Esophagus muscularis mucosa (tissue), 4 donors: ENCODE measurements around the gene DGKB. TPM values are rescaled to one million over a fixed set of nuclear protein-coding genes. Genes with fewer than 3 reads are reported as not detected.

Experiments
- DNase-seq: peaks from one replicate; pipeline ENCODE4 v3.0.0-alpha.2; 2017; ENCODE audit errors: extremely low spot score
- H3K27ac ChIP-seq, 4 donors: fragments of 200-600 bp; sonication (generic); replicated peaks in 1 of 4; 1 replicate in 3 of 4; 2 replicates in 1 of 4; pipeline ENCODE4 v1.5.1; 2016 to 2019; ENCODE audit warnings: mild to moderate bottlenecking in 1 of 4
- H3K27me3 ChIP-seq, 4 donors: fragments of 200-600 bp; sonication (generic); one replicate each; pipeline versions ENCODE4 v1.5.1 to v1.6.0; 2016 to 2019
- H3K36me3 ChIP-seq, 4 donors: fragments of 200-600 bp; sonication (generic); one replicate each; pipeline ENCODE4 v1.5.1; 2016 to 2019
- H3K4me1 ChIP-seq, 4 donors: fragments of 200-600 bp; sonication (generic); one replicate each; pipeline ENCODE4 v1.5.1; 2016 to 2019
- H3K4me3 ChIP-seq, 4 donors: fragments of 200-600 bp; sonication (generic); 1 replicate in 2 of 4; 2 replicates in 2 of 4; pipeline ENCODE4 v1.5.1; 2016 to 2019; ENCODE audit warnings: mild to moderate bottlenecking in 4 of 4, moderate library complexity in 1 of 4
- H3K9me3 ChIP-seq, 4 donors: fragments of 200-600 bp; sonication (generic); 1 replicate in 3 of 4; 2 replicates in 1 of 4; pipeline ENCODE4 v1.5.1; 2016 to 2019
- EP300 ChIP-seq: sonication (generic); formaldehyde crosslinking; IDR thresholded peaks from one replicate; pipeline ENCODE4 v1.6.1; 2017; ENCODE audit warnings: antibody characterized with exemption
- POLR2A ChIP-seq: fragments of 450-650 bp; IDR thresholded peaks from one replicate; pipeline ENCODE4 v1.6.1; 2017; ENCODE audit warnings: antibody characterized with exemption, moderate library complexity, mild to moderate bottlenecking, low read depth
- POLR2AphosphoS5 ChIP-seq, 2 donors: sonication (generic); formaldehyde crosslinking; IDR thresholded peaks; one replicate each; pipeline ENCODE4 v1.6.1; 2017; ENCODE audit warnings: antibody characterized with exemption in 2 of 2
- WGBS: methylation state at CpG from one replicate; pipeline ENCODE4 v1.1.5; 2018; 5-methylcytosine and 5-hydroxymethylcytosine counted together
- intact Hi-C: fragments of 100-400 bp; cut with DNase I; formaldehyde crosslinking; loops from one replicate; pipeline ENCODE4 v1.15.1; 2023
- total RNA-seq, 4 donors: library from RNA; depleted of rRNA; stranded (reverse); fragments of >200 nt; gene quantifications; one replicate each; pipeline versions ENCODE4 v1.1.0 to v1.2.1, GENCODE V29; 2016
- TF ChIP-seq, protein P1 (sequence below), 3 experiments: fragments of 200-600 bp in 2 of 3; fragments of 450-650 bp in 1 of 3; sonication (generic) in 2 of 3; IDR thresholded peaks; one replicate each; pipeline ENCODE4 v1.5.1; 2017 to 2019; ENCODE audit warnings: antibody characterized with exemption in 3 of 3, mild to moderate bottlenecking in 2 of 3, moderate library complexity in 1 of 3

DGKB gene
- total RNA-seq, 4 donors from 2014 or later, result 10.4 to 18.5 (median 16.0) TPM

- WGBS, result 68% methylated on average over 2 of the region's 2 CpGs
- intact Hi-C loops, result no loop called here
Measured at GRCh38 chr7:14773729-14774271, 128.8 kb downstream of the DGKB start.

GRCh38 chr7:14770614-14771013, 131.9 kb downstream of the DGKB start:
- 98% methylated on average over 2 of the region's 2 CpGs for WGBS
- Histone ChIP-seq H3K36me3 (no peaks in the 10 kb centered on the region), H3K9me3 (no peaks in the 10 kb centered on the region), H3K4me3 (no peak overlapping the region), H3K4me1 (peaks cover 0 to 18% (median 0%) of the 10 kb centered on the region in 4 donors), H3K27ac (no peak overlapping the region), H3K27me3 (no peaks in the 10 kb centered on the region)
- intact Hi-C loops, result no loop called here
- DNase-seq, result no peak
- TF ChIP-seq, protein P1, sequence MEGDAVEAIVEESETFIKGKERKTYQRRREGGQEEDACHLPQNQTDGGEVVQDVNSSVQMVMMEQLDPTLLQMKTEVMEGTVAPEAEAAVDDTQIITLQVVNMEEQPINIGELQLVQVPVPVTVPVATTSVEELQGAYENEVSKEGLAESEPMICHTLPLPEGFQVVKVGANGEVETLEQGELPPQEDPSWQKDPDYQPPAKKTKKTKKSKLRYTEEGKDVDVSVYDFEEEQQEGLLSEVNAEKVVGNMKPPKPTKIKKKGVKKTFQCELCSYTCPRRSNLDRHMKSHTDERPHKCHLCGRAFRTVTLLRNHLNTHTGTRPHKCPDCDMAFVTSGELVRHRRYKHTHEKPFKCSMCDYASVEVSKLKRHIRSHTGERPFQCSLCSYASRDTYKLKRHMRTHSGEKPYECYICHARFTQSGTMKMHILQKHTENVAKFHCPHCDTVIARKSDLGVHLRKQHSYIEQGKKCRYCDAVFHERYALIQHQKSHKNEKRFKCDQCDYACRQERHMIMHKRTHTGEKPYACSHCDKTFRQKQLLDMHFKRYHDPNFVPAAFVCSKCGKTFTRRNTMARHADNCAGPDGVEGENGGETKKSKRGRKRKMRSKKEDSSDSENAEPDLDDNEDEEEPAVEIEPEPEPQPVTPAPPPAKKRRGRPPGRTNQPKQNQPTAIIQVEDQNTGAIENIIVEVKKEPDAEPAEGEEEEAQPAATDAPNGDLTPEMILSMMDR (IDR thresholded peaks at IDR 0.05), result no peak
- TF ChIP-seq POLR2AphosphoS5 (IDR thresholded peaks at IDR 0.05), result no peak
- TF ChIP-seq EP300, result no peak
- TF ChIP-seq POLR2A, result no peak

More at GRCh38 chr7:14773729-14774271, 128.8 kb downstream of the DGKB start:
- Histone ChIP-seq H3K4me3 (no peak overlapping the region), H3K27me3 (no peaks in the 10 kb centered on the region), H3K9me3 (peaks cover 0 to 7% (median 0%) of the 10 kb centered on the region in 4 donors), H3K4me1 (peaks cover 0 to 20% (median 8%) of the 10 kb centered on the region in 4 donors), H3K36me3 (no peaks in the 10 kb centered on the region), H3K27ac (no peak overlapping the region)
- TF ChIP-seq EP300, result no peak
- no peak for TF ChIP-seq POLR2AphosphoS5 (IDR thresholded peaks at IDR 0.05)
- TF ChIP-seq POLR2A, result no peak
- TF ChIP-seq, protein P1 (IDR thresholded peaks at IDR 0.05), result no peak
- no peak for DNase-seq

GRCh38 chr7:14769261-14769660, 133.3 kb downstream of the DGKB start:
- Histone ChIP-seq H3K27ac (peak overlapping the region in 2 of 4 donors; percentile 5 to 19), H3K4me1 (peaks cover 0 to 26% (median 4%) of the 10 kb centered on the region in 4 donors), H3K4me3 (no peak overlapping the region), H3K27me3 (no peaks in the 10 kb centered on the region), H3K9me3 (no peaks in the 10 kb centered on the region), H3K36me3 (no peaks in the 10 kb centered on the region)
- no peak for DNase-seq
- intact Hi-C loops, result no loop called here
- 67% methylated on average over 2 of the region's 2 CpGs for WGBS
- TF ChIP-seq EP300 (no peak), POLR2AphosphoS5 (IDR thresholded peaks at IDR 0.05) (no peak), POLR2A (no peak)
- TF ChIP-seq, protein P1 (IDR thresholded peaks at IDR 0.05), result no peak

DNA sequence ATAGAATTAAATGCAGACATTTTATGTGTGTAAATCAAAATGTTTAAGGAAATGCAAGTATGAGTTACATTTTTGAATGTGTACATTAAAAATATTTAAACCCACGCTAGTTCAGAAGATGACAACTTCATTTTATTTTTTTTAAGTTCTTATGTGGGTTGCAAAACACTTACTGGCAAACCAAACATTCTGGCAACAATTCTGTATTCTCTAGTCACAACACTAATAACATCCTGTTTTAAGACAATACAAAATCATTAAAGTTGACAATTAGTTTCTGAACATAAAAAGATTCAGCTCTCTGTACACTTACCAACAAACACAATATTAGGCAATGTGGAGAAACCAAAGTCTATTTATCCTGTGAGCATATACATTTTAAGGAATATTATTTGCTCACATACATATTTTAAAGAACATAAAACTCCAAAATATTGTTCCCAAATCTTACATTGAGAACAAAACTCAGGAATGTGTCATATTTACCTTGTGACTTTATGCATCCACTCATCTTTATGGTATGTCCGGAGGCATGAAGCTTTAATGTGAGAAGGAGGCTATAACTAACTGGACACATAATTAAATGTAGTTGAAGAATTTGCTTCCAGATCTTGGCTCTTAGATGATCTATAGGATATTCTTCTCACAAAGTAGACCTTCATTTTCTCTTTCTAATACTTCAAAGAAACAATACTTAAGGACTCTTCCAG, 134.7 kb downstream of the DGKB start:
- Histone ChIP-seq H3K27me3 (no peaks in the 10 kb centered on the region), H3K9me3 (no peaks in the 10 kb centered on the region), H3K27ac (no peak overlapping the region), H3K4me1 (peaks cover under 1 to 34% (median 6%) of the 10 kb centered on the region in 4 donors), H3K4me3 (no peak overlapping the region), H3K36me3 (no peaks in the 10 kb centered on the region)
- TF ChIP-seq EP300 (no peak), POLR2A (no peak), POLR2AphosphoS5 (IDR thresholded peaks at IDR 0.05) (no peak)
- TF ChIP-seq, protein P1 (IDR thresholded peaks at IDR 0.05), result no peak
- no peak for DNase-seq
- WGBS, result 92% methylated on average over 2 of the region's 2 CpGs
- intact Hi-C loops, result no loop called here
